HG03045 (cell line): ENCODE measurements around the gene PLAGL1.
"Not testable (repeated sequence)": the region's sequence is repeated elsewhere in the genome, so short reads cannot be mapped to it uniquely, and the experiment has no call there.

Experiments
- ATAC-seq: cut with Tn5 transposase; IDR thresholded peaks from one replicate; pipeline ENCODE4 v1.9.1; 2021; ENCODE audit warnings: mild to moderate bottlenecking, moderate library complexity; ENCODE audit not compliant: unreplicated experiment

The PLAGL1 gene

GRCh38 chr6:144008120-144008811, at the start of gene PLAGL1:
TSS of gene PLAGL1 (minus strand) at chr6:144008259. CDS start at chr6:143948136, 60,123 bp downstream.
- peak; percentile 57 for ATAC-seq

- ATAC-seq: peak; percentile 87
These were observed 47.3 kb upstream of the PLAGL1 start for GRCh38 chr6:144055121-144055931.

GRCh38 chr6:144053601-144054000, 45.5 kb upstream of the PLAGL1 start:
- no peak for ATAC-seq

GRCh38 chr6:144052488-144052887, 44.4 kb upstream of the PLAGL1 start:
- ATAC-seq: no peak

- ATAC-seq: no peak
These were observed 41.3 kb upstream of the PLAGL1 start for GRCh38 chr6:144049386-144049785.

- no peak for ATAC-seq
These were observed 39.6 kb upstream of the PLAGL1 start for GRCh38 chr6:144047688-144048087.

GRCh38 chr6:144046672-144047071, 38.6 kb upstream of the PLAGL1 start:
- not testable (repeated sequence) for ATAC-seq

GRCh38 chr6:144044989-144045388, 36.9 kb upstream of the PLAGL1 start:
- not testable (repeated sequence) for ATAC-seq

- ATAC-seq: no peak
These were observed 28.8 kb upstream of the PLAGL1 start for GRCh38 chr6:144036835-144037195.

- ATAC-seq: peak; percentile 72
These were observed 28.2 kb upstream of the PLAGL1 start for GRCh38 chr6:144036064-144036834.

- ATAC-seq: no peak
These were observed 27.4 kb upstream of the PLAGL1 start for GRCh38 chr6:144035416-144035815.

GRCh38 chr6:144033816-144034735, 26.0 kb upstream of the PLAGL1 start:
- ATAC-seq: no peak

GRCh38 chr6:144029452-144029851, 21.4 kb upstream of the PLAGL1 start:
- ATAC-seq: no peak

GRCh38 chr6:144027932-144028587, 20.0 kb upstream of the PLAGL1 start:
- ATAC-seq: no peak

GRCh38 chr6:144023216-144023615, 15.2 kb upstream of the PLAGL1 start:
- ATAC-seq: no peak

GRCh38 chr6:144019929-144020328, 11.9 kb upstream of the PLAGL1 start:
- ATAC-seq: no peak

GRCh38 chr6:144017166-144018094, 9.4 kb upstream of the PLAGL1 start:
- ATAC-seq: no peak

- ATAC-seq: no peak
These were observed 5.4 kb upstream of the PLAGL1 start for GRCh38 chr6:144013486-144013909.

GRCh38 chr6:144012534-144012933, 4.5 kb upstream of the PLAGL1 start:
- no peak for ATAC-seq
